Activated gamma-delta T cell treated with Interleukin-2 at 50 U/mL for 16 hours (primary cell): ENCODE data around the gene SLC17A9.
A peak's percentile ranks its signal among the peaks of the same experiment; 100 is the strongest.

Source experiments
- DNase-seq: peaks from one replicate; pipeline ENCODE4 v3.0.0-alpha.2; 2020

The SLC17A9 gene, protein sequence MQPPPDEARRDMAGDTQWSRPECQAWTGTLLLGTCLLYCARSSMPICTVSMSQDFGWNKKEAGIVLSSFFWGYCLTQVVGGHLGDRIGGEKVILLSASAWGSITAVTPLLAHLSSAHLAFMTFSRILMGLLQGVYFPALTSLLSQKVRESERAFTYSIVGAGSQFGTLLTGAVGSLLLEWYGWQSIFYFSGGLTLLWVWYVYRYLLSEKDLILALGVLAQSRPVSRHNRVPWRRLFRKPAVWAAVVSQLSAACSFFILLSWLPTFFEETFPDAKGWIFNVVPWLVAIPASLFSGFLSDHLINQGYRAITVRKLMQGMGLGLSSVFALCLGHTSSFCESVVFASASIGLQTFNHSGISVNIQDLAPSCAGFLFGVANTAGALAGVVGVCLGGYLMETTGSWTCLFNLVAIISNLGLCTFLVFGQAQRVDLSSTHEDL

DNA sequence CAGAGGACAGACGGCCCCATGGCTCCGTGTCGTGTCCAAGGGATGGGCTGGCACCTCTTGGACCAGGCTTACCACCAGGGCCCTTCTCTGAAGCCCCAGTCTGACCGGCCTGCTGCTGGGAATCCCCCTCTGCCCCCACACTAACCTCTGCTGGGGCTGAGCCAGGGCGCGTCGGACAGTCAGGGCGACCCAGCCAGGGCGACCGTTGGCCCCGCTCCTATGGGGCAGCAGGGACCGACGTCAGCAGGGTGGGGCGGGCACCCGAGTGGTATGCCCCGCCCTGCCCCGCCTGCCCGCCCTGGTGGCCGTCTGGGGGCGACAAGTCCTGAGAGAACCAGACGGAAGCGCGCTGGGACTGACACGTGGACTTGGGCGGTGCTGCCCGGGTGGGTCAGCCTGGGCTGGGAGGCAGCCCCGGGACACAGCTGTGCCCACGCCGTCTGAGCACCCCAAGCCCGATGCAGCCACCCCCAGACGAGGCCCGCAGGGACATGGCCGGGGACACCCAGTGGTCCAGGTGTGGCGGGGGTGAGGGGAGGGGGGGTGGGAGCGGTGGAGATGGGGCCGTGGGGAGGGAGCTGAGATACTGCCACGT lies at the start of gene SLC17A9:
TSS of gene SLC17A9 (plus strand) at position 337 of the 595 bp plus-strand sequence. CDS start at position 459, 122 bp downstream.
- DNase-seq: peak; percentile 47

- no peak for DNase-seq
These were observed 49.4 kb upstream of the SLC17A9 start for GRCh38 chr20:62902926-62903615.

GRCh38 chr20:62905536-62906117 lies 46.9 kb upstream of the SLC17A9 start:
- DNase-seq: no peak

- no peak for DNase-seq
These were observed 46.3 kb upstream of the SLC17A9 start for GRCh38 chr20:62906209-62906608.

DNA sequence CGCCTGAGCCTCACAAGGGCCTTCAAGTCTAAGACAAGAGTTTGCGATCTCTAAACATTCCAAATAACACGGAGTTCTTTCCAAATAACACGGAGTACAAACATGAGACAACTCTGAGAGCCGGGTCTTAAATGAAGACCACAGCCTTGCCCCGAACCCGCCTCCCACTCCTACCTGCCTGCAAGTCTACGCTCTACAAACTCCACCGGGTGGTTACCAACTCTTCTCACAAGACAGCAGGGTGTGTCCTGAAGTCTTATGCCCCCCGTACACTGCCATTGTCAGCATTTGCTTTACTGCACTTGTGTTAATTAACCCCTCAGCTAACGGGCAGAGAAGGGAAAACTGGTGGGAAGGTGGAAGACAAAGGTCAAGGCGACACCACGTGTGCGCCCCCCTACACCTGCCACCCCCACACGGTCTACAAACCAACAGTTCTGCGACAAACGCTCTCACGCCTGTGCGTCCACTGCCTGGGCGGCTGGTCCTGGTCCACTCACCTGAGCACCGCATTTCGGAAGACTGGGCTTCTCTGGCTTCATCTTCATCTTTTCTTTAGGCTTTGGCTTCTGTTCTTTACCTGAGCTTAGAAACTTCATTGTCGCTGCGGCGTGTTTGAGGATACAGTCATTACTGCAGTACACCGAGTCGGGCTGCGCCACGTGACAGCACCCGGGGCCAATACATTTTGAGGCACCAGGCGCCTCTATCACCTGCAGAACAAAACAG lies 45.7 kb upstream of the SLC17A9 start:
- no peak for DNase-seq

DNA sequence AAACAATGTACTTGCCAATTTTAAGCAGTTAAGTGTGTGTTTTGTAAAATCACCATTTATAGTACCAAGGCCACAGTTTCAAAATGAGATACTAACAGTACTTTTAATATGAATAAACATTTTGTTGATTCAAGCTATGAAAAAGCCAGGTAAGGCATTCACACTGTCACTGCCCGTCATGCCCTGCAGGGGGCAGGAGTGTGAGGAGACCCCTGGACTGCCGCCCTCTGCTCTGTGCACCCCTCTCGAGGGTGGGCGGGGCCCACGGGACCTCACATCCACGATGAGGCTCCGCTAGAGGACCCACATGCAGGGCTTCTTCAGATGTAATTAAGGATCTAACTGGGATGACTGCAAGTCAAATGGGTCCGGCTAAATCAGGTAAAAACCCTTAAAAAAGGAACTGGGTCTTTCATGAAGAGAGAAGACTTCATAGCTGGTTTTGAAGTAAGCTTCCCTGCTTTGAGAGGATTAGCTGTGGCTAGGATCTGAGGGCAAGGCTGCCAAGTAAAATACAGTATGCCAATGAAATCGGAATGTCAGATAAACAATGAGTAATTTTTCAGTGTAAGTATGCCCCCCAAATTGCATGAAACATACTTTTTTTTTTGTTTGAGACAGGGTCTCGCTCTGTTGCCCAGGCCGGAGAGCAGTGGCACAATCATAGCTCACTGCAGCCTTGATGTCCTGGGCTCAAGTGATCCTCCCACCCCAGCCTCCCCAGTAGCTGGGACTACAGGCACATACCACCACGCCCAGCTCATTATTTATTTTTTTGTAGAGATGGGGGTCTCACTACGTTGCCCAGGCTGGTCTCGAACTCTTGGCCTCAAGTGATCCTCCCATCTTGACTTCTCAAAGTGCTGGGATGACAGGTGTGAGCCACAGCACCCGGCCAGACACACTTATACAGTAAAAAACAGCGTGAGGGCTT lies 44.9 kb upstream of the SLC17A9 start:
- DNase-seq: no peak

DNA sequence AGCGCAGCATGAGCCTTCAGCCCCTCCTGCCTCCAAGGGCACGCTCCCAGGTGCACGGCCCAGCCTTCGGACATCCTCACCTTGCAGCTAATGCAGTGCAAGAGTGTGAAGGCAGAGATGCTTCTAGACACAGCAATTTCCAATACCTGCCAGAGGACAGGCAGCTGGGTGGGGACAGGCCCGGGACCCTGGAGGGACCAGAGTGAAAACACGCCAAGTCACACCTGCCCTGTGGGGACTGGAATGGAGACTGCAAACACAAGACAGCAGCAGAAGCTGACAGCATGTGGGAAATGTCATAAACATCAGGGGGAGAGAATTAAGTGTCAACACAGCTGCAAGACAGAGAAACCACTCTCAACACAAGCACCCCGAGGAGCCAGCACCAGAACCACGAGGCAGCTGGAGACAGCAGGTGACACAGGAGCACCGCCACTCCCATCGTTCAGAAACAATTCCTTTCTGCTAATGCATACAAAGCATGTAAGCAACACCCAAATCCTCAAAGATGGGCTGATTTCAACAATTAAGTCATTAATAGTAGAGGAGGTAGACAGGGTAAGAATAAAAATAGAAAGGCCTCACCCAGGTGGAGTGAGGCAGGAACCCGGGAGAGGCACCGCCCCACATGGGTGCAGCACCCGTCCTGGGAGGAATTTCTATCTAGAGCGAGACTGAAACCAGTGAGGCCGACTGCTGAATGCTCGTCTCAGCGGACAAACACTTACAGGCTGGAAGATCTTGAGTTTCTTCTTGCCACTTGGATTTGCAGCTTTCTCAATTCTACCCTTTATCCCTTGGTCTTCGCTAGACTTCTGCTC lies 43.3 kb upstream of the SLC17A9 start:
- DNase-seq: no peak

DNA sequence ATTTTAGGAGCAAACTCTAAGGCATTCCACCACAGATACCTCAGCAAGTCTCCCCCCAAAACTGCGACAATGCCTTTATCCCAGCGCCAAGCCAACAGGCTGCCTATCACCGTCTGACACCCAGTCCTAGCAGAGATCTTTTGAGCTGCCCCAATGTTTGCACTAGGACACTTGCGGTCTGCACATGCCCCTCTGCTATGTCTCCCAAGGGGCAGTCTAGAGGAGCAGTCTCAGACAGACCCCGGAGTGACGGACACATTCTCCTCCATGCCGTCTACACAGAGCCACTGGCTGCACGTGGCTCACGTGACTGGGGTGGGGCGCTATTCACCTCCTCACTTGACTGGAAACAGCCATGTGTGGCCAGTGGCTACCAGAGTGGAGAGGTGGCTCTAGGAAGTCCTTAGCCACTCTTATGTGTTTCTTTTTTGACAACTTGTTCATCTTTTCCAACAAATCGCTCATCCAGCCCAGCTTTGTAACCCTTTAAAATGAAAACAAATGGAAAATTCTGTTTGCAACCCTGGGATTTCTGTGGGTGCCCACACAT lies 42.2 kb upstream of the SLC17A9 start:
- DNase-seq: no peak

GRCh38 chr20:62910777-62911497 lies 41.6 kb upstream of the SLC17A9 start:
- DNase-seq: no peak

- DNase-seq: no peak
These were observed 40.7 kb upstream of the SLC17A9 start for GRCh38 chr20:62911701-62912280.

DNA sequence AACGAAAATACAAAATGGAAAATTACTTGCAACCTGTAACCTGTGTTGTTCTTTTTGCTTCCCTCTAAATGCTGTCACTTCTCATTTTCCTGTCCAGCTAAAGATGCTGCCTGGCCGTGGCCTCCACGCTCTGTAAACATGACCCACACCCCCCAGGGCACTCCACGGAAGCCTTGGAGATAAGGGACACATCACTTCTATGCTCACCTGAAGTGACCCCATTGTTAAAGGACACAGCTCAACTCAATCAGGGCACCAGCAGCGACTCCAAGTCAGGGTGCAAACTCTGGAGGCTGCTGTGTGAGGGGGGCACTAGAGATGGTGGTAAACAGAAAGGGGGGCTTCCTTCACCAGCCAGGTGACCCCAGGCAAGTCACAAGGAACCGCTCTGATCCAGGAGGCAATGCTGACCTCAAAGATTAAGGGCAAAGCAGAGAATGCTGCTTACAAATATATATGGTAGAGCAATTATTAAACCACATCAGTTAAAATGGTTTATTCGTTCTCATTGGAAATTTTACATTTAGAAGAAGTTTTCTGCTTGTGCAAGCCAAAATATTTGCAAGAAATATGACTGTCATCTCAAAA lies 39.4 kb upstream of the SLC17A9 start:
- no peak for DNase-seq

- DNase-seq: no peak
These were observed 38.1 kb upstream of the SLC17A9 start for GRCh38 chr20:62914436-62914835.

GRCh38 chr20:62914970-62915457 lies 37.5 kb upstream of the SLC17A9 start:
- no peak for DNase-seq

DNA sequence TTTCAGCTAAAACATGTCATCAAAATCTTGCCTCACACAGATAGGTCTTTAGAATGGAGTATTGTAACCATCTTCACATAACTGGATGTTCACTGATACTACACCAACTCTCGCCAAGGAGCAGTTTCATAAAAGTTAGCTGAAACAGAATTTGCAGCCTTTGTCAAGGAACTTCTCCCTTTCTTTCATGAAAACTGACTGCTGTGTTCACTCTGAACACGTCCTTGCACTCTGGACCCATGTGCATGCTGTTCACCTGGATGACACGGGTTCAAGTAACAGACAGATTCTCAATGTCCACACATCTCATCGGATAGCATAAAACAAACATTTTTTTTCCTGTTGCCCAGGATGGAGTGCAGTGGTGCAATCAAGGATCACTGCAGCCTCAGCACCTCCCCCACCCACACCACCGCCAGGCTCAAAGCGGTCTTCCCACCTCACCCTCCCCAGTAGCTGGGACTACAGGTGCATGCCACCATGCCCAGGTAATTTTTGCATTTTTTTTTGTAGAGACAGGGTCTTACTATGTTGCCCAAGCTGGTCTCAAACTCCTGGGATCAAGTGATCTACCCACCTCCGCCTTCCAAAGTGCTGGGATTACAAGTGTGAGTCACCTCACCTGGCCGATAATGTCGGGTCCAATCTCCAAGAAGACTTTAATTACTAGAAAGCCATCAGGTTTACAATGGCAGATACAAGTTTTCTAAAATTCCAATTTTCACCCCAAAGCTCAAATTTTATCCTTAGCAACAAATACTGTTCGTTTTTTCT lies 35.6 kb upstream of the SLC17A9 start:
- no peak for DNase-seq

GRCh38 chr20:62917720-62918119 lies 34.8 kb upstream of the SLC17A9 start:
- no peak for DNase-seq

DNA sequence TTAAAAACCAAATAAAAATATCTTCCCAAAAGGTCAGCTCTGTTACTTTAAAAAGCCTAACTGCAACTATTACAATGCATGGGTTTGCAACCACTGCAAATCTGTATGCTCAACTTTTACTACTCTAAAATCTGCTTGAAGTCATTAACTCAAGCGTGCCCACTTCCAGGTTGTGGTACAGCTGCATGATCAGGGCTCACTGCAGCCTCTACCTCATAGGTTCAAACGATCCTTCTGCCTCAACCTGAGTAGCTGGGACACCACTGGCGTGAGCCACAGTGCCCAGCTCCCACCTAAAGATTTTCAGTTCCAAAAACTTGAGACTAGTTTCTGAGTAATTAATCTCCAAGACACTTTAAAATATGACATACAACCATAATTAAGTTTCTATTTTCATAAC lies 34.4 kb upstream of the SLC17A9 start:
- DNase-seq: no peak

- DNase-seq: peak; percentile 46
These were observed 33.7 kb upstream of the SLC17A9 start for GRCh38 chr20:62918831-62919230.
